Activated T-helper 17 cell treated with anti-CD3 and anti-CD28 coated beads, Interleukin-2, amount 50 U/mL, for 72 hours (primary cell): ENCODE measurements around the gene RBKS. TPM values are rescaled to one million over a fixed set of nuclear protein-coding genes. Genes with fewer than 3 reads are reported as not detected.
"Not testable (repeated sequence)": the region's sequence is repeated elsewhere in the genome, so short reads cannot be mapped to it uniquely, and the experiment has no call there.

ENCODE experiments used
- ATAC-seq: fragments of 150-1000 bp; cut with Tn5 transposase; replicated peaks from 2 replicates; pipeline ENCODE4 v1.10.0; 2021; ENCODE audit warnings: mild to moderate bottlenecking, moderate library complexity
- H3K27ac Mint-ChIP-seq: one replicate; pipeline ENCODE4 v1.8.0; 2022; ENCODE audit warnings: mixed read lengths
- H3K27me3 Mint-ChIP-seq: one replicate; pipeline ENCODE4 v1.8.0; 2022; ENCODE audit warnings: mixed read lengths
- H3K36me3 Mint-ChIP-seq: one replicate; pipeline ENCODE4 v1.8.0; 2022; ENCODE audit warnings: low read depth, mild to moderate bottlenecking, mixed read lengths
- H3K4me1 Mint-ChIP-seq: one replicate; pipeline ENCODE4 v1.8.0; 2022; ENCODE audit warnings: mixed read lengths
- H3K4me3 Mint-ChIP-seq: one replicate; pipeline ENCODE4 v1.8.0; 2022; ENCODE audit warnings: mild to moderate bottlenecking, mixed read lengths
- H3K9me3 Mint-ChIP-seq: one replicate; pipeline ENCODE4 v1.8.0; 2022; ENCODE audit warnings: mixed read lengths
- total RNA-seq, 2 donors: library from RNA; stranded (reverse); gene quantifications; one replicate each; pipeline ENCODE4 v1.2.3, GENCODE V29; 2022

RBKS gene
- total RNA-seq, 2 donors from 2014 or later: 7.7 to 10.0 TPM

- Mint-ChIP-seq H3K4me1 (peaks cover 24% of the 10 kb centered on the region), H3K27me3 (no peaks in the 10 kb centered on the region), H3K36me3 (peaks cover 40% of the 10 kb centered on the region), H3K4me3 (peak within 1 kb of the TSS; percentile 90), H3K9me3 (no peaks in the 10 kb centered on the region), H3K27ac (peak within 1 kb of the TSS; percentile 92)
- peak; percentile 100 for ATAC-seq
These were observed 118.4 kb downstream of the RBKS start, which contains the start of gene MRPL33 for GRCh38 chr2:27771548-27772335. TSS of gene MRPL33 (plus strand) at chr2:27771719. CDS start at chr2:27771778, 59 bp downstream.

DNA sequence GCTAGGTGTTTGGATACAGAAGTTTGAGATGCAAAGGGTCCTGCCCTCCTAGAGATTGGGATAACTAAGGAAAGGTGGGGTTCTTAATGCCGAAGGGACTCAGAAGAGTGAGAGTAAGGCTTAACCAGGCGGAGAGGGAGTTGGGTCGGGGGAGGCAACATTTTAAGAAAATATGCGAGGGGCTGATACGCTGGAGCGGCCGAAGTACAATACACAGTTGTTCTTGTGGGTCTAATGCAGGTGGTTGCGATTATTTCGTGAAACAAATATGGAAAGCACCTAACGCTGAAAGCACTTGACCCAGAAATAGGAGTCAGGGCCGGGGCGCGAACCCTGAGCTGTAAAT, 119.0 kb downstream of the RBKS start:
- peak; percentile 26 for ATAC-seq
- Mint-ChIP-seq H3K9me3 (no peaks in the 10 kb centered on the region), H3K4me1 (peaks cover 24% of the 10 kb centered on the region), H3K27me3 (peaks cover 1% of the 10 kb centered on the region), H3K36me3 (peaks cover 35% of the 10 kb centered on the region), H3K27ac (peak overlapping the region; percentile 92), H3K4me3 (peak overlapping the region; percentile 90)

DNA sequence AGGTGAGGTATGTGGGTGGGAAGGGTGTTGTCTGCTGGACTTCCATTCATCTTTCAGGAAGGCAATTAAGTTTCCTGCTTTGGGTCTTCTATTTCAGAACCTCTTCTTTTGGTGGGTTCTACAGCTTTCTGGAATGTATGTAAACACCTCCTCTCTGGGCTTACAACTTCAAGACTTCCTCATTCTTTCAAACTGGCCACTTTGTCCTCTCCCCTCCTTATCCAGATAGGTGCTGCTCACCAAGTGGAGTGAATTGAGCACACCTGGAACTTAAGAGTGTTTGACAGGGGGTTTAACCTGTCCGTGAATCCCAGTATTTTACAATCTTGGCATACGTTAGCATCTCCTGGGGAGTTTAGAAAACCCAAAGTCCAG, 123.9 kb downstream of the RBKS start:
- no peaks in the 10 kb centered on the region for H3K36me3 Mint-ChIP-seq
- H3K4me3 Mint-ChIP-seq: peak overlapping the region; percentile 66
- H3K27ac Mint-ChIP-seq: peak overlapping the region; percentile 86
- H3K27me3 Mint-ChIP-seq: peaks cover 3% of the 10 kb centered on the region
- no peaks in the 10 kb centered on the region for H3K4me1 Mint-ChIP-seq
- H3K9me3 Mint-ChIP-seq: no peaks in the 10 kb centered on the region
- ATAC-seq: no peak

DNA sequence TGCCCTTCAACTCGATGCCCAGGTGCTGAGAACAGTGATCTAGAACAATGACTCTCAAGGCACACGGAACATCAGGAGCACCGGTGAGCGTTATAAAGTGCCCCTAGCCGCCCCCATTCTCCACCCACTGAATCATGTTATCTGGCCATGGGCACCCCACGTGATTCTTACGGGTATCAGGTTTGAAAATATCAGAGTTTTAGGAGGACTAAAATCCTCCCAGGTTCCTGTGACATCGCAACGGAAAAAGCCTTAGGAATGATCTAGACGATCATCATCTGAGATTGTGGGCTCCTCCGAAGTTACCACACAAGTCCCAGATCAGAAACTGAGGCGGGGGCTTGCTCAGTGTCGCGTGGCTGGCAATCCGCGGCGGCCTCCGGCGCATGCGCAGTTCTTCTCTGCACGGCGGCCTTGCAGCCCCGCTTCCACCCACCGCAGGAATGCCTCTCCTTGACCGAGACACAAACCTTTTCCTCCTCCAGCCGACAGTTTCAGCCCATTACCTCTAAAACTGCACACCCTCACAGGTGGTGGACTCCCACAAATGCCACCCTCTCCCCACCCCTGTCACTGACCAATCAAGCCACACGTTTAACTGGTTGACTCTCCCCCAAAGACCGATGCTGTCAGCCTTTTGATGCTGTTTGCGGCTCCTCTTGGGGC, 124.4 kb downstream of the RBKS start:
- Mint-ChIP-seq H3K36me3 (no peaks in the 10 kb centered on the region), H3K4me3 (peak overlapping the region; percentile 66), H3K27me3 (peaks cover 3% of the 10 kb centered on the region), H3K27ac (peak overlapping the region; percentile 86), H3K4me1 (no peaks in the 10 kb centered on the region), H3K9me3 (no peaks in the 10 kb centered on the region)
- ATAC-seq: peak; percentile 77

- H3K36me3 Mint-ChIP-seq, ATAC-seq, H3K4me3 Mint-ChIP-seq, H3K27ac Mint-ChIP-seq, H3K9me3 Mint-ChIP-seq, H3K4me1 Mint-ChIP-seq, H3K27me3 Mint-ChIP-seq: not testable (repeated sequence)
These were observed 125.7 kb downstream of the RBKS start for GRCh38 chr2:27764526-27764925.

GRCh38 chr2:27763907-27764267, 126.3 kb downstream of the RBKS start:
- Mint-ChIP-seq H3K27ac (no peak overlapping the region), H3K9me3 (no peaks in the 10 kb centered on the region), H3K4me3 (no peak overlapping the region), H3K27me3 (peaks cover 3% of the 10 kb centered on the region), H3K36me3 (no peaks in the 10 kb centered on the region), H3K4me1 (no peaks in the 10 kb centered on the region)
- no peak for ATAC-seq

DNA sequence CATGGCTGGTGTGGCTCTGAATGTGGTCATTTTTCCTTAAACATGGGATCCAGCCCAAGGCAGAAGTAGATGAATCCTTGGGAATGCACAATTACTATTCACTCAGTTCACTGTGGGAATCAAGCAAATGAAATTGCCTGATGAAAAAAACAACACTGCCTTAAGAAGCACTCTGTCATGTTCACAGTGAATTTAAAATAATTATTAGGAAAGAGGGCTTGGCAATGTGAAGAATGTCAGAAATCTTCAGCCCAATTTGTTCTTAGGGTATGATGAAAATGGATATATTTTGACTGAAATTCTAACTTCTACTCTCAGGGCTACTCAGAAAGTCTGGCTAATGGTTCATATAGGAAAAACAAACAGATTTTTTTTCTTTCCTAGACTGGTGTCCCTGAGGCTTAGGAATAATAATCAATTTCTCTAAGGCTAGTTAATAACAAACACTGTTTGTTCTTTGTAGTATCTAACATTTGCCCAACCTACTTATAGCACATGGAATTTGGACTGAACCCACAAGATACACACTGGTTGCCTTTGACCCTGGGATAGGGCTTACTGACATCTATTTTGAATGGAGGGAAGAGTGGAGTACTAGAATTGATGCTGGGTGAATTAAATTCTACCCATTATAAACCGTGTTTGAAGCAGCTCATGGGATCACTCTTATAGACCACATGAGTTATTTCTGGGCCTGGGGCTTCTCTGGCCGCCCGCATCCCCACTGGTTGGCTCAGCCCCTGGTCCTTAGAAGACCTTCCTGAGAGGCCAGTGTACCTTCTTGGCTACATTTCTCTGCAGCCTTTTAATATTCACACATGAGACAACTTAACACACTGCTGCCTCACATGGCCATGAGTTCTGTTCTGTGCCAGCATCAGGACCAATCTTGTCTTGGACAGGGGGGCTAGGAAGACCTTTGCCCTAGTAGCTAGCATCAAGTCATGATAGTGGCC, 127.0 kb downstream of the RBKS start:
- Mint-ChIP-seq H3K36me3 (no peaks in the 10 kb centered on the region), H3K9me3 (no peaks in the 10 kb centered on the region), H3K4me3 (no peak overlapping the region), H3K4me1 (no peaks in the 10 kb centered on the region), H3K27ac (no peak overlapping the region), H3K27me3 (peaks cover 3% of the 10 kb centered on the region)
- ATAC-seq: no peak

- no peaks in the 10 kb centered on the region for H3K36me3 Mint-ChIP-seq
- peaks cover 3% of the 10 kb centered on the region for H3K27me3 Mint-ChIP-seq
- H3K27ac Mint-ChIP-seq: no peak overlapping the region
- no peak for ATAC-seq
- H3K4me1 Mint-ChIP-seq: no peaks in the 10 kb centered on the region
- H3K9me3 Mint-ChIP-seq: no peaks in the 10 kb centered on the region
- no peak overlapping the region for H3K4me3 Mint-ChIP-seq
These were observed 133.4 kb downstream of the RBKS start for GRCh38 chr2:27756544-27757498.

- no peaks in the 10 kb centered on the region for H3K9me3 Mint-ChIP-seq
- no peaks in the 10 kb centered on the region for H3K36me3 Mint-ChIP-seq
- H3K27me3 Mint-ChIP-seq: peaks cover 3% of the 10 kb centered on the region
- ATAC-seq: no peak
- H3K4me3 Mint-ChIP-seq: no peak overlapping the region
- no peak overlapping the region for H3K27ac Mint-ChIP-seq
- no peaks in the 10 kb centered on the region for H3K4me1 Mint-ChIP-seq
These were observed 134.1 kb downstream of the RBKS start for GRCh38 chr2:27756091-27756490.

DNA sequence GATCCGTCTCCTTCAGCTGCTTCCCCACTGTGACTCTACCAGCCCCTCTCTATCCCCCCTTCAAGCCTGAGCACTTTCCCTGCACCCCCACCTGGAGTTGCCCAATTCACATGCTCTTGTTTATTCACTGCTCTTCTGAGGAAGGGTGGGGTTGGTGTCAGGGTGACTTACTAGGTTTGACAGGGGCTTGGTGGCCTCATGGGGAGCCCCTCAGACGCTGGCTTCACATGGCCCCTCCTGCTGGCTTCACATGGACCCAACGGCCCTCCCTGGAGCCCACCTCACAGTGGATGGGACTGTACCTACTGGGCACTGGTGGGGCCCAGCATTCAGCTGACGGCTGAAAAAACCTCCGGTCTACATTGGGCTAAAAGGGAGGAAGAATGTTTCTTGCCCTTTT, 135.4 kb downstream of the RBKS start:
- H3K4me3 Mint-ChIP-seq: no peak overlapping the region
- no peaks in the 10 kb centered on the region for H3K9me3 Mint-ChIP-seq
- H3K36me3 Mint-ChIP-seq: no peaks in the 10 kb centered on the region
- no peak overlapping the region for H3K27ac Mint-ChIP-seq
- H3K27me3 Mint-ChIP-seq: peaks cover 3% of the 10 kb centered on the region
- H3K4me1 Mint-ChIP-seq: no peaks in the 10 kb centered on the region
- no peak for ATAC-seq

DNA sequence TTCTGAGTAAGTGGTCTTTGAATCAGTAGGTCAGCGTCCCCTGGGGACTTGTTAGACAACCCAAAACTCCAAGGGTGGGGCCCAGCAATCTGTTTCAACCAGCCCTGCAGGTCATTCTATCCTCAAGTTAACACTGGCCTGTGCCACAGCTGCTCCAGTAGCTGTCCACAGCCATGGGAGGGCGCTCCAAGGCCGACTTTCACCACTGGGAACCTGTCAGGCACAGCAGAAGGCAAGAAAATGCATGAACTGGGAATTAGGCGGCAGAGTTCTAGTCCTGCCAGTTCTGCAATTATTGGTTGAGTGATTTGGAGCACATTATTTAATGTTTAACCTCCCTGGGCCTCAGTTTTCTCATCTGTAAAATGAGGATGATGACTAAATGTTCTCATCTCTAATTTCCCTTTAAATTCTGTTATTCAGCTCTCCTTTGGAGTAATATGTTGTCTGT, 136.0 kb downstream of the RBKS start:
- peak; percentile 97 for ATAC-seq
- no peaks in the 10 kb centered on the region for H3K4me1 Mint-ChIP-seq
- no peaks in the 10 kb centered on the region for H3K36me3 Mint-ChIP-seq
- no peaks in the 10 kb centered on the region for H3K9me3 Mint-ChIP-seq
- H3K27me3 Mint-ChIP-seq: peaks cover 3% of the 10 kb centered on the region
- no peak overlapping the region for H3K27ac Mint-ChIP-seq
- H3K4me3 Mint-ChIP-seq: no peak overlapping the region

GRCh38 chr2:27752551-27753237, 137.5 kb downstream of the RBKS start:
- H3K27me3 Mint-ChIP-seq: peaks cover 6% of the 10 kb centered on the region
- H3K27ac Mint-ChIP-seq: no peak overlapping the region
- H3K9me3 Mint-ChIP-seq: peaks cover 5% of the 10 kb centered on the region
- H3K4me3 Mint-ChIP-seq: no peak overlapping the region
- H3K4me1 Mint-ChIP-seq: no peaks in the 10 kb centered on the region
- no peaks in the 10 kb centered on the region for H3K36me3 Mint-ChIP-seq
- ATAC-seq: no peak

DNA sequence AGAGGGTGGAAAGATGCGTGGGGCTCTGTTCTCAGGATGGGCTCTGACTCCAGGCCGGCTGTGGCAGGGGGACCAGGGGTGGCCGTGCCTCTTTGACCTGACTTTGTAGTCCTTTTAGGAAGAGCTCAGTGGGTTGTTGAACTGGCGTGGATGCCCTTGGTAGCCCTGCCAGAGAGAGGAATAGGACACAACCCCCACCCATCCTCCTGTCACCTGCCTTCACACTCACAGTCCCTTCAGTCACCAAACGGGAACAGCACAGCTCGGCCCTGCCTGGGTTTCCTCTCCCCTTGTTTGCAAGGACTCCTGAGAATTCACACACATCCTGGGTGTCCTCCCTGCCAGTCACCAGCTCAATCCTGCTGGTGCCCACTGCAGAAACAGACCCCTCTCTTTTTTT, 138.8 kb downstream of the RBKS start:
- no peaks in the 10 kb centered on the region for H3K36me3 Mint-ChIP-seq
- no peak overlapping the region for H3K4me3 Mint-ChIP-seq
- peaks cover 6% of the 10 kb centered on the region for H3K27me3 Mint-ChIP-seq
- no peaks in the 10 kb centered on the region for H3K4me1 Mint-ChIP-seq
- no peak overlapping the region for H3K27ac Mint-ChIP-seq
- H3K9me3 Mint-ChIP-seq: peaks cover 5% of the 10 kb centered on the region
- ATAC-seq: no peak
